ENCODE results near the gene RPL29.

GRCh38 chr3:52023101-52023770 is 27.5 kb upstream of the RPL29 start:
- TF ChIP-seq SP1 (IDR thresholded peaks at IDR 0.05) (no peak), FOXM1 (IDR thresholded peaks at IDR 0.05; ENCODE audit: borderline replicate concordance) (no peak), BHLHE40 (IDR thresholded peaks at IDR 0.05; ENCODE audit: borderline replicate concordance) (no peak), NFRKB (IDR thresholded peaks at IDR 0.05) (no peak), L3MBTL2 (conservative IDR thresholded peaks at IDR 0.05) (no peak), TARDBP (IDR thresholded peaks at IDR 0.05) (no peak), FOXK2 (IDR thresholded peaks at IDR 0.05) (no peak), ARNT (IDR thresholded peaks at IDR 0.05) (no peak), HDGF (IDR thresholded peaks at IDR 0.05; ENCODE audit: borderline replicate concordance) (no peak), FOXA1 (IDR thresholded peaks at IDR 0.05) (no peak)
